H1 (cell line): Measurements from ENCODE around the gene NKAIN4. TPM values are rescaled to one million over a fixed set of nuclear protein-coding genes. Genes with fewer than 3 reads are reported as not detected.

Experiments used
- SP1 ChIP-seq: IDR thresholded peaks from 2 replicates; pipeline ENCODE4 v1.6.1; 2011; ENCODE audit warnings: low read depth, low read length
- polyA plus RNA-seq, 7 experiments: library from polyadenylated mRNA; depleted of rRNA in 3 of 7; stranded (reverse) in 5 of 7; unstranded in 2 of 7; fragments of >200 nt in 5 of 7; fragments of 200-250 nt in 2 of 7; gene quantifications; 1 replicate in 5 of 7; 2 replicates in 1 of 7; 4 replicates in 1 of 7; pipeline versions ENCODE4 v1.2.1 to v1.2.3, GENCODE V29; 2011 to 2013; ENCODE audit warnings: missing spikeins in 2 of 7, mixed read lengths in 2 of 7
- total RNA-seq: library from RNA; stranded (reverse); fragmentation: NEBNext Ultra II Directional; extraction: Animal tissue kit (Norgen Biotek cat#: 25700); gene quantifications from 2 replicates; pipeline ENCODE4 v1.2.1, GENCODE V29; 2021
- TF ChIP-seq, protein P1 (sequence below): fragments of 300-600 bp; sonication (generic); IDR thresholded peaks from 2 replicates; pipeline ENCODE4 v1.7.1; 2012; ENCODE audit warnings: low read length, moderate library complexity, mild to moderate bottlenecking, inconsistent platforms; ENCODE audit not compliant: insufficient replicate concordance

The NKAIN4 gene
- total and polyA plus RNA-seq, 2 of the 8 experiments (the other 6 are each of a cell fraction or from before 2014, with no cell fraction given), result 6.9 to 17.0 TPM

DNA sequence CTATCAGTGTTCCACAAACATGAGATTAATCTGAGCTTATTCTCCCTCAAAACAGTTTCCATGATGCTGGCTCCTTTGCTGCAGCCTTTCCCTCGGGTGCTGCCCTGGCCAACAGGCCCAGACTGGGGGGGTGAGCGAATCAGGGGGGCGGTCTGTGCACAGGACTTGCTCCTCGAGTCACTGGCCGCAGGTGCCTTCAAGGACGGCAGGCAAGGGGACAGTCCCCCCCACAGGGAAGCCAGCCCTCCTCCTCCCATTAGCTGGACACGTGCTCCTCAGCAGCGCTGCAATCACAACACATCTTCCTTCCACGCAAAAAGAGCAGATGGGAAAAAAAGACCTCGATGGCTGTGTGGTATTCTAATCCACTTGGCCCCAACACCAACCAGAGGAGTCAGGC, 48.4 kb downstream of the NKAIN4 start (continued):
- TF ChIP-seq, protein P1, sequence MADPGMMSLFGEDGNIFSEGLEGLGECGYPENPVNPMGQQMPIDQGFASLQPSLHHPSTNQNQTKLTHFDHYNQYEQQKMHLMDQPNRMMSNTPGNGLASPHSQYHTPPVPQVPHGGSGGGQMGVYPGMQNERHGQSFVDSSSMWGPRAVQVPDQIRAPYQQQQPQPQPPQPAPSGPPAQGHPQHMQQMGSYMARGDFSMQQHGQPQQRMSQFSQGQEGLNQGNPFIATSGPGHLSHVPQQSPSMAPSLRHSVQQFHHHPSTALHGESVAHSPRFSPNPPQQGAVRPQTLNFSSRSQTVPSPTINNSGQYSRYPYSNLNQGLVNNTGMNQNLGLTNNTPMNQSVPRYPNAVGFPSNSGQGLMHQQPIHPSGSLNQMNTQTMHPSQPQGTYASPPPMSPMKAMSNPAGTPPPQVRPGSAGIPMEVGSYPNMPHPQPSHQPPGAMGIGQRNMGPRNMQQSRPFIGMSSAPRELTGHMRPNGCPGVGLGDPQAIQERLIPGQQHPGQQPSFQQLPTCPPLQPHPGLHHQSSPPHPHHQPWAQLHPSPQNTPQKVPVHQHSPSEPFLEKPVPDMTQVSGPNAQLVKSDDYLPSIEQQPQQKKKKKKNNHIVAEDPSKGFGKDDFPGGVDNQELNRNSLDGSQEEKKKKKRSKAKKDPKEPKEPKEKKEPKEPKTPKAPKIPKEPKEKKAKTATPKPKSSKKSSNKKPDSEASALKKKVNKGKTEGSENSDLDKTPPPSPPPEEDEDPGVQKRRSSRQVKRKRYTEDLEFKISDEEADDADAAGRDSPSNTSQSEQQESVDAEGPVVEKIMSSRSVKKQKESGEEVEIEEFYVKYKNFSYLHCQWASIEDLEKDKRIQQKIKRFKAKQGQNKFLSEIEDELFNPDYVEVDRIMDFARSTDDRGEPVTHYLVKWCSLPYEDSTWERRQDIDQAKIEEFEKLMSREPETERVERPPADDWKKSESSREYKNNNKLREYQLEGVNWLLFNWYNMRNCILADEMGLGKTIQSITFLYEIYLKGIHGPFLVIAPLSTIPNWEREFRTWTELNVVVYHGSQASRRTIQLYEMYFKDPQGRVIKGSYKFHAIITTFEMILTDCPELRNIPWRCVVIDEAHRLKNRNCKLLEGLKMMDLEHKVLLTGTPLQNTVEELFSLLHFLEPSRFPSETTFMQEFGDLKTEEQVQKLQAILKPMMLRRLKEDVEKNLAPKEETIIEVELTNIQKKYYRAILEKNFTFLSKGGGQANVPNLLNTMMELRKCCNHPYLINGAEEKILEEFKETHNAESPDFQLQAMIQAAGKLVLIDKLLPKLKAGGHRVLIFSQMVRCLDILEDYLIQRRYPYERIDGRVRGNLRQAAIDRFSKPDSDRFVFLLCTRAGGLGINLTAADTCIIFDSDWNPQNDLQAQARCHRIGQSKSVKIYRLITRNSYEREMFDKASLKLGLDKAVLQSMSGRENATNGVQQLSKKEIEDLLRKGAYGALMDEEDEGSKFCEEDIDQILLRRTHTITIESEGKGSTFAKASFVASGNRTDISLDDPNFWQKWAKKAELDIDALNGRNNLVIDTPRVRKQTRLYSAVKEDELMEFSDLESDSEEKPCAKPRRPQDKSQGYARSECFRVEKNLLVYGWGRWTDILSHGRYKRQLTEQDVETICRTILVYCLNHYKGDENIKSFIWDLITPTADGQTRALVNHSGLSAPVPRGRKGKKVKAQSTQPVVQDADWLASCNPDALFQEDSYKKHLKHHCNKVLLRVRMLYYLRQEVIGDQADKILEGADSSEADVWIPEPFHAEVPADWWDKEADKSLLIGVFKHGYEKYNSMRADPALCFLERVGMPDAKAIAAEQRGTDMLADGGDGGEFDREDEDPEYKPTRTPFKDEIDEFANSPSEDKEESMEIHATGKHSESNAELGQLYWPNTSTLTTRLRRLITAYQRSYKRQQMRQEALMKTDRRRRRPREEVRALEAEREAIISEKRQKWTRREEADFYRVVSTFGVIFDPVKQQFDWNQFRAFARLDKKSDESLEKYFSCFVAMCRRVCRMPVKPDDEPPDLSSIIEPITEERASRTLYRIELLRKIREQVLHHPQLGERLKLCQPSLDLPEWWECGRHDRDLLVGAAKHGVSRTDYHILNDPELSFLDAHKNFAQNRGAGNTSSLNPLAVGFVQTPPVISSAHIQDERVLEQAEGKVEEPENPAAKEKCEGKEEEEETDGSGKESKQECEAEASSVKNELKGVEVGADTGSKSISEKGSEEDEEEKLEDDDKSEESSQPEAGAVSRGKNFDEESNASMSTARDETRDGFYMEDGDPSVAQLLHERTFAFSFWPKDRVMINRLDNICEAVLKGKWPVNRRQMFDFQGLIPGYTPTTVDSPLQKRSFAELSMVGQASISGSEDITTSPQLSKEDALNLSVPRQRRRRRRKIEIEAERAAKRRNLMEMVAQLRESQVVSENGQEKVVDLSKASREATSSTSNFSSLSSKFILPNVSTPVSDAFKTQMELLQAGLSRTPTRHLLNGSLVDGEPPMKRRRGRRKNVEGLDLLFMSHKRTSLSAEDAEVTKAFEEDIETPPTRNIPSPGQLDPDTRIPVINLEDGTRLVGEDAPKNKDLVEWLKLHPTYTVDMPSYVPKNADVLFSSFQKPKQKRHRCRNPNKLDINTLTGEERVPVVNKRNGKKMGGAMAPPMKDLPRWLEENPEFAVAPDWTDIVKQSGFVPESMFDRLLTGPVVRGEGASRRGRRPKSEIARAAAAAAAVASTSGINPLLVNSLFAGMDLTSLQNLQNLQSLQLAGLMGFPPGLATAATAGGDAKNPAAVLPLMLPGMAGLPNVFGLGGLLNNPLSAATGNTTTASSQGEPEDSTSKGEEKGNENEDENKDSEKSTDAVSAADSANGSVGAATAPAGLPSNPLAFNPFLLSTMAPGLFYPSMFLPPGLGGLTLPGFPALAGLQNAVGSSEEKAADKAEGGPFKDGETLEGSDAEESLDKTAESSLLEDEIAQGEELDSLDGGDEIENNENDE, result no peak
- TF ChIP-seq SP1, result no peak
